Subcutaneous adipose tissue (tissue), 4 donors: Measurements from ENCODE around the gene KAT5. TPM values are rescaled to one million over a fixed set of nuclear protein-coding genes. Genes with fewer than 3 reads are reported as not detected.

ENCODE experiments used
- total RNA-seq, 4 donors: library from RNA; depleted of rRNA; stranded (reverse); fragments of >200 nt; gene quantifications; one replicate each; pipeline ENCODE4 v1.1.0, GENCODE V29; 2016
- TF ChIP-seq, protein P1 (sequence below): fragments of 450-650 bp; IDR thresholded peaks from one replicate; pipeline ENCODE4 v1.5.1; 2016; ENCODE audit warnings: low read depth, mild to moderate bottlenecking, control low read depth, antibody characterized with exemption, moderate library complexity

Gene KAT5
- total RNA-seq, 4 donors from 2014 or later: 39.3 to 54.2 (median 49.0) TPM

GRCh38 chr11:65741185-65741584 is 29.1 kb downstream of the KAT5 start:
- TF ChIP-seq, protein P1, sequence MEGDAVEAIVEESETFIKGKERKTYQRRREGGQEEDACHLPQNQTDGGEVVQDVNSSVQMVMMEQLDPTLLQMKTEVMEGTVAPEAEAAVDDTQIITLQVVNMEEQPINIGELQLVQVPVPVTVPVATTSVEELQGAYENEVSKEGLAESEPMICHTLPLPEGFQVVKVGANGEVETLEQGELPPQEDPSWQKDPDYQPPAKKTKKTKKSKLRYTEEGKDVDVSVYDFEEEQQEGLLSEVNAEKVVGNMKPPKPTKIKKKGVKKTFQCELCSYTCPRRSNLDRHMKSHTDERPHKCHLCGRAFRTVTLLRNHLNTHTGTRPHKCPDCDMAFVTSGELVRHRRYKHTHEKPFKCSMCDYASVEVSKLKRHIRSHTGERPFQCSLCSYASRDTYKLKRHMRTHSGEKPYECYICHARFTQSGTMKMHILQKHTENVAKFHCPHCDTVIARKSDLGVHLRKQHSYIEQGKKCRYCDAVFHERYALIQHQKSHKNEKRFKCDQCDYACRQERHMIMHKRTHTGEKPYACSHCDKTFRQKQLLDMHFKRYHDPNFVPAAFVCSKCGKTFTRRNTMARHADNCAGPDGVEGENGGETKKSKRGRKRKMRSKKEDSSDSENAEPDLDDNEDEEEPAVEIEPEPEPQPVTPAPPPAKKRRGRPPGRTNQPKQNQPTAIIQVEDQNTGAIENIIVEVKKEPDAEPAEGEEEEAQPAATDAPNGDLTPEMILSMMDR: no peak

DNA sequence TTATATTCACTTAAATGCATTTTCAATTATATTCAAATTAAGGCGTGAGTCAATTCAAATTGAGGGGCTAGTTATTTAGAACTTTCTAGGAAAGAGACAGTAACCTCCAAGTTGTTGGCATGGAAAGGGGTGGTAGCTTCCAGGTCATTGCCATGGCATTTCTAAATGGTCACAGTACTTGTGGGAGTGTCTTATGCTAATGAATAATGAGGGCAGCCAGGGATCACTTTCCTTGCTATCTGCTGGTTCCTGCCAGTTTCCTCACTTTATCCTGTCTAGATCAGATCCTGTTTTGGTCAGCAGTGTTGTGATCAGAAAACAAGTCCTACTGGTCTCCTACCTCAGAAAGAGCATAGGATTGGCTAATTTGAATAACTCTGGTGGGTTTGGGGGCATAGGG is 30.3 kb downstream of the KAT5 start:
- TF ChIP-seq, protein P1: no peak

DNA sequence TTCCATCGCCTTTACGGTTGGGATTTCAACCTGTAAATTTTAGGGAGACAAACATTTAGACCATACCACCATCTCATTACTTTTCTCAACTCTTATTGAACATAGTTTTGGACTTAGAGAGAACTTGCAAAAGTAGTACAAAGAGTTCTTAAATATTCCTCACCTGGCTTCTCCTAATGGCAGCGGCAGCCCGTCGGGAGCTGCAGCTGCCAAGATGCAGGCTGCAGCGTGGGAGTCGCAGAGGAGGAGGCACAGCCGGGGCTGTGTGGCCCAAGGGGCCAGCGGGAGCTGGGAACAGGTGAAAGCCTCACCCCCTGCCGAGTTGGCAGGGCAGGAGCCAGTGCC is 31.6 kb downstream of the KAT5 start:
- TF ChIP-seq, protein P1: no peak

- TF ChIP-seq, protein P1: no peak
Observed at GRCh38 chr11:65744026-65744698, 32.1 kb downstream of the KAT5 start.

DNA sequence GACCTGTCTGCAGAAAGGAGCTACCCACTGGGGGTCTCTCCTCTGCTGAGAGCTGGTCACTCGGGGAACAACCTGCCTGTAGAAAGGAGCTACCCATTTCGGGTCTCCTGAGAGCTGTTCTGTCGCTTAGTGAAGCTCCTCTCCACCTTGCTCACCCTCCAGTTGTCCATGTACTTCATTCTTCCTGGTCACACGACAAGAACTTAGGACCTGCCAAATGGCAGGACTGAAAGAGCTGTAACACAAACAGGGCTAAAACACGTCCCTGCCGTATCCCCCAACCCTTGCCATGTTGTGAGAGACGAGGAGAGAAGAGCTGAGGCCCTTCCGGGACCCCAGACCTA is 32.6 kb downstream of the KAT5 start:
- TF ChIP-seq, protein P1: no peak

- TF ChIP-seq, protein P1: no peak
Observed at GRCh38 chr11:65745049-65745448, 33.0 kb downstream of the KAT5 start.

- TF ChIP-seq, protein P1: no peak
Observed at GRCh38 chr11:65764434-65764833, 52.4 kb downstream of the KAT5 start.

GRCh38 chr11:65766535-65766934 is 54.5 kb downstream of the KAT5 start:
- TF ChIP-seq, protein P1: no peak
